HG02642 (cell line): ENCODE measurements around the gene FHOD3.

Experiments used
- ATAC-seq: cut with Tn5 transposase; IDR thresholded peaks from one replicate; pipeline ENCODE4 v1.9.1; 2021; ENCODE audit warnings: mild to moderate bottlenecking; ENCODE audit not compliant: unreplicated experiment, poor library complexity

The FHOD3 gene

DNA sequence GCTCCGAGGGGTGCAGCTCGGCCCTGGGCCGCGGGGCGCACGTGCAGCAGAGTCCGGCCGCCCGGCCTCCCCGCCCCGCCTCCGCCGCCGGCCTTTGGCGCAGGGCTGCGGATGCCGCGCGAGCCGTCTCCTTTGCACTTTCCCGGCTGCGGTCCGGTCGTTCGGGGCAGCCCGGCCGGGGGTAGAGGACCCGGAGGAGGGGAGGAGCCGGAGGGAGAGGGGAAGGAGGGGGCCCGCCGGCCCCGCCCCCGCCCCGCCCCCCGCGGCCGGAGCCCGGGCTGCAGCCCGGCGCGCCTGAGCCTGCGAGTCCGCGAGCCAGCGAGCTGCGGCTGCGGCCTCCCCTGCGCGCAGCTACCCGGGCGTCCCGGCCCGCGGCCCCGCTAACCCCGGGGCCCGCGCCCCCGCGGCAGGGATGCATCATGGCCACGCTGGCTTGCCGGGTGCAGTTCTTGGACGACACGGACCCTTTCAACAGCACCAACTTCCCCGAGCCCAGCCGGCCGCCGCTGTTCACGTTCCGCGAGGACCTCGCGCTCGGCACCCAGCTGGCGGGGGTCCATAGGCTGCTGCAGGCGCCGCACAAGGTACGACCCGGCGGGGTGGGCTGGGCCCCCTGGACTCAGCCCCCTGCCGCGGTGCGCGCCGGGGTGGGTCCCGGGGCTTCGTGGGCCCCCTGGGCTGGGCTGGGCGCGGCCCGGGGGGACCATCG, at the start of gene FHOD3:
FHOD3 (plus strand) TSS at position 297 of the 709 bp plus-strand sequence; CDS start at position 420, 123 bp downstream.
- ATAC-seq = peak; percentile 69

DNA sequence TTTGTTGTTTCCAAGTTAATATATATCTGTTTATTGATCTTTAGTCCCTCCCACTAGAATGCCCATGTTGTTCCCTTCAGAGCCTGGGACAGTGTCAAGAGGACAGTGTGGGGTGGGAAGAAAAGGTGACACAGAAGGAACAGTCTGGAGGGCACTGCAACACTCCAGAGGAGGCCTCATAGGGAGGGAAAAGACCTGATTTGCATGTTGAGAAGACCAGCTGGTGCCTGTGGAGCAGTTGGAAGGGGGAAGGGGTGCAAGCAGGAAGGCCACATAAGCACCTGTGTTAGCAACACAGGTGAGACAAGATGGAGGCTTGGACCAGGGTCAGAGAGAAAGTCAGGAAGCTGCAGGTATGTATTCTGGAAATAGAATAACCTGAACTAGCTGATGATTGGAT, 48.1 kb upstream of the FHOD3 start:
- no peak for ATAC-seq

DNA sequence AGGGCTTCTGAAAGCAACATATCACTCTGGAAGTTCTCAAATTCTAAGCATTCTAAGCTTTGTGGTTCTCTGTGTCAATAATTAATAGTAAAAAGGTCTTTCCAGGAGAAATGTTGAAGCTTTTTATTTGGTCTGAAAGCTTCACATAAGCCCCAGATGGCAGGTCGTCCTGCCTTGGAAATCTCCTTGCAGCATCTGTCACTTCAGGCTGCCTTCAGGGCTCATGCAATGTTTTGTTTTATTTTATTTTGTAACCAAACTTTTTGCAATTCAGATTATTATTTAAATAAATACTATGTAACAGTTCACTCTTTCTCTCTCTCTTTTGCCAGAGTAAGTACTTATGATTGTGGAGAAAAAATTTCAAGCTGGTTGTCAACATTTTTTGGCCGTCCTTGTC, 46.7 kb upstream of the FHOD3 start:
- ATAC-seq = no peak

DNA sequence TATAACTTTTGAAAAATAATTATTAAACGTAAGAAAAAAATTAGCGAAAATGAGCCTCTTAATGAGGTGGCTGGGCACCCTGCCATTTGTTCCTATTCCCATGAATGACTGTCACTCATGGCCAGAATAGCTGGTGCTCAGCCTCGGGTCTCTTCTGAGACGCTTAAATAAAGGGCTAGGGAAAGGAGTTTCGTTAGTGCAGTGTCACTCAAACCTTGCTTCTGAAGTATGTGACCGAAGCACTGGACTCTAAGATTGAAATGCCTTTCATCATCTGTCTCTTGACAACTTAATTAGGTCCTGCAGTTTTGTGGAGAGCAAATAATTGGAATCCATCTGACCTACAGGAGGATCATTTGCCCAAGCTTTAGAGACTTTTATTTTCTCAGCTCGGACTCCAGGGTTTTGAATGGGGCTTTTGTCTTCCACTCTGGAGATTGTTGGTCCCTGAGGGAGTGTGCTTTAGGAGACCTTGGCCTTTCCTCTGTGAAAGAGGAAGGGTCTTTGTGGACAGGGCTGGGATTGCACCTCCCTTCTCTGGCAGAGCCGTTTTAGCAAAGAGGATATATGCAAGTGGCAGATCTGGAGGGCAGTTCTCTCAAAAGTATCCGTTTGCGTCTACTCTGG, 42.3 kb upstream of the FHOD3 start:
- no peak for ATAC-seq

DNA sequence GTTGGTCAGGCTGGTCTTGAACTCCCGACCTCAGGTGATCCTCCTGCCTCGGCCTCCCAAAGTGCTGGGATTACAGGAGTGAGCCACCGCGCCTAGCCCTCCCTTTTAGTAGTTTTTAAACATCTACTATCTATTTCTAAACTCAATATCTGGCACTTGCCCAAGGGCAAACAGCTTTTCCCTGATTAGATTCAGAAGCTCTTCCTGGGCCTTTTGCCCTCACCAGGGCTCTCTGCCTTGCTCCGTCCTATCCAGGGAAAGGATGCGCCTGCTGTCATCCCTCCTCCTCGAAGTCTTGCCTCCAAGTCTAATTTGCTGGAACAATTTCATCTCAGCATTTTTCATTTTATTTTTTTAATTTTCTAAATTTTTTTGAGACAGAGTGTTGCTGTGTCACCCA, 41.4 kb upstream of the FHOD3 start:
- no peak for ATAC-seq

DNA sequence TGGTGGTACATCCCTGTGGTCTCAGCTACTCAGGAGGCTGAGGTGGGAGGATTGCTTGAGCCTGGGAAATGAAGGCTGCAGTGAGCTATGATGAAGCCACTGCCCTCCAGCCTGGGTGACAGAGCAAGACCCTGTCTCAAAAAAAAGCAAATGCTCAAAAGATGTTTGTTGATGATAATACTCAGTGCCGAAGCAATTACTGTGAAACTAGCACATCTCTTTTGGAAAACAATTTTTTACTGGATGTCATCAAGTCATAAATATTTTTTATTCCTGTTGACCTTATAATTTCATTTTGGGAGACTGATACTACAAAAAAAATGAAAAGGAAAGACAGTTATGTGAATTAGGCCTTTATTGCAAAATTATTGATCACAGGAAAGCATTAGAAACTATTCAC, 34.5 kb upstream of the FHOD3 start:
- no peak for ATAC-seq

DNA sequence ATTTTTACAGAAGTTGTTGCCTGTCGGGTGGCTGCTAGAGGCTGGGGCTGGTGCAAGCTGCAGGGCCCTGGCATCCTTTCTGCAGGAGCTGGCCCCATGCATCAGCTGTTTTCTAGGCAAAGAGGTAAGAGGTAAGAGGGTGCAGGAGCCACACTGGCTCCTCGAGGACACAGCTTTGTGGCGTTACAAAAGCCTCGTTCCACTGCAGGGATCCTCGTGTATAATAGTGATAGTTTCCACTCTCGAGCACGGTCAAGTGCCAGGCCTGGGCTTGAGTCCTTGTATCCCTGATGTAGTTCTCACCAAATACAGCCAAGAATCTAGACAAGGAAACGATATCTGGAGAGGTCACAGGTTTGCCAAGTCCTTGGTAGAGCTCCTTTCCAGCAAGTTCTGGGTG, 33.2 kb upstream of the FHOD3 start:
- ATAC-seq = no peak

DNA sequence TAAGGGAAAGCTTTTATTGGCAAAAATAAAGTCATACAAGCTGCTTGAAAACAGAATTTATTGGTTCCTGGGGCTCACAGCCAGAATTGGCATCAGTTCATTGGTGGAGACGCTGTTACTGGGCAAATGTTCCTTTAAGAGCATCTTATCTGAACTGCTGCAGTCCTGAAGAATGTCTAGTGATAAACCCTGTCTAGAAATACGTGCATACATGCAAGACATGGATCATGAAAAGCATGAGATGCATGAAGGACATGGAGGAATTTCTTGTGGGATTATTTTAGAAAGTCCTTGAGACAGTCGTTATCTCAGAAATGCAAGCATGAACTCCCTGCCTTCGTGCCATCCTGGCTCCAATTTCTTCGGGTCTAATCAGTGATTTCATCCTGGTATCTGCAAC, 32.5 kb upstream of the FHOD3 start:
- no peak for ATAC-seq

DNA sequence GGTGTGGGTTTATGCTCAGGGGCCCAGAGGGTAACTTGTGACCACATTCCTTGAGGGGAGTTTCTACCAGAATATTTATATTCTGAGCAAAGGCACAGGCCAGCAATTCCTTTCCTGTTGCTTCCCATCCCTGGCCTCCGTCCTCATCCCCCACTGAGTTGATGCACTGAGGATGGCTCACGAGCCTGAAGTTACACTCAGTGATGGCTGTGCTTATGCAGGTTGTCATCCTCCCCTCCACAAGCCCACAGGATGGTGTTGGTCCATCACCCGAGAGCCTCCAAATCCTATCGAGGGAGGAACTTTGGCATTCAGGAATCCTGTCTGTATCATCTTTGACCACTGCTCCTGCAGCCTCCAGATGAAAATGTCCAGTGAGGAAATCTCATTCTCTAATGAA, 28.4 kb upstream of the FHOD3 start:
- no peak for ATAC-seq

DNA sequence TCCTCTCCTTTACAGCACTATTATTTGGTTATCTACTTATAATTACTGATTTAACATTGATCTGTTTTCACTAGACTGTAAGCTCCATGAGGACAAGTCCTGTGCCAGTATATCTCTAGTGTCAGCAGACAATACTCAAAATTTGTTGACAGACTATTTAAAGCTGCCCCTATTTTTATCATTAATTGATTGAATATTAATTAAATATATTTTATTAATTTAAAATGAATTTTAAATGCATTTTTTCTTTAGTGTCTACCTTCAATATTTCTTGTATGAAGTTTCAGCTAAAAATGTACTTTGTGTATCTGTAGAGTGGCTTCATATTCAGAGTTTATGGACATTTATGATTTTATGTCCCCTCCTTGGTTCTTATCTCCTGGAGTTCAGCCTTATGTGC, 26.4 kb upstream of the FHOD3 start:
- ATAC-seq = no peak

DNA sequence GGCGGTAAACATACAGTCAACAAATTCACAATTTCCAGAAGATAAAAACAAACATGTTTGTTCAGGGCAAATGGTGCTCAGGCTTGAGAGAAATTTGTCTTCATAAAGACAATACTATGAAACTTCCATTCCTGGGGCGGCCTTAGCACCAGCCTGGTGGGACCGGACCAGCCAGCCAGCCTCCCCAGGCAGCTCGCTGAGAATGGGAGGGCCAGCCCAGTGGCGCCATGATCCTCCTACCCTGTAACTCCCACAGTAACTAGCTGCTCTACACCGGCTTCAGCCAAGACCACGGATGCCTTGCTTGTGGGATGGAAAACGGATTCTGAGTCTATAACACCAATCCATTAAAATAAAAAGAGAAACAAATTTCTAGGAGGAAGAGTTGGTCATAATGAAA, 24.2 kb upstream of the FHOD3 start:
- no peak for ATAC-seq

DNA sequence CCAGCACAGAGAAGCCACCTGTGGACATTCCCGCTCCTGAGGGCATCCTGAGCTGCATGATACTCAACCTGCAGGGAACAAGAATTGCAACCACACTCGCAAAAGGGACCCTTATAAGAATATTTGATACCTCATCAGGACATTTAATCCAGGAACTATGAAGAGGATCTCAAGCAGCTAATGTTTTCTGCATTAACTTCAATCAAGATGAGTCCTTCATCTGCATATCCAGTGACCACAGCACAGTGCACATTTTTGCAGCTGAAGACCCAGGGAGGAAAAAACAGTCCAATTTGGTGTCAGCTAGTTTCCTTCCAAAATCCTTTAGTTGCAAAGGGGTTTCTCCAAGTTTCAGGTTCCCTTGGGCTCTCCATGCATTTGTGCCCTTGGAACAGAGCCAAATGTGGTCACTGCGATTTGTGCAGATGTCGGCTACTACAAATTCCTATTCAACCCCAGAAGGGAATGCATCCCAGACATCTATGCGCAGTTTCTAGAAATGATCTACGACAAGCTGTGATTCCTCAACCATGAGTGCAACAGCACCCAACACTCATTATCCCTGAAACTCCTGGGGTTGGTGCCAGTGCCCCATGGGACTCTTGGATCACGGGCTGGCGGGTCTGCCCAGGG, 23.3 kb upstream of the FHOD3 start:
- ATAC-seq = no peak

DNA sequence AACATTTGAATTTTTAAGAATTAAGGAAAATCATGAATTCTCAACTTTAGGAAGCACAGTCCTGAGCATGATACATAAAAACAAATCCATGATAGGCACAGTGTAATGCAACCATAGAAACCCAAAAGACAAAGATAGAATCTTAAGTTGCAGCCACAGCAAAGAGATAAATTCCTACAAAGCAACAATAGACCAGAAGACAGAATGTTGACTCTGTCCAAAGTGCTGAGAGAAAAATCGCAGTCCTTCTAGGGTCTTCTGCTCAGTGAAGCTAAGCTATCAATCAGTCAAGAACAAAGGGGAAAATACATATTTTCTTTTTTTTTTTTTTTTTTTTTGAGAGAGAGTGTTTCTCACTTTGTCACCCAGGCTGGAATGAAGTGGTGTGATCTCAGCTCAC, 22.0 kb upstream of the FHOD3 start:
- ATAC-seq = no peak

DNA sequence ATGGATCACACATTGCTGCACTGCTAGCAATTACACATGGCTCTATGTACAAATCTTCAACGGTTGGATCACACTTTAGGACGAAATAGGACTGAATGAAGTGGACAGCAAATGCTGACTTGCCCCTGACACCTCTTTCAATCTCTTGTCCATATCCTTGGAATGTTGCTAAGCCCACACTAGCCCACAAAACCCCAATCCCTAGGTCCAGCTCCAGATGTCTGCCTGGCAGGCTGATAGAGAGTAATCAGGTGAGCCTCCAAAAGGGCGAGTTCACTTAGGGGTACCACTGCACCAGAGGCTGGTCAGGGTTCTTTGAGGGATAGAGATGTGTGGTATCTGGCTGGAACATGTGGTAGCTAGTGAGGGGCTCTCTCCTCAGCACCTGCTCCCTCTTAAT, 18.5 kb upstream of the FHOD3 start:
- no peak for ATAC-seq

DNA sequence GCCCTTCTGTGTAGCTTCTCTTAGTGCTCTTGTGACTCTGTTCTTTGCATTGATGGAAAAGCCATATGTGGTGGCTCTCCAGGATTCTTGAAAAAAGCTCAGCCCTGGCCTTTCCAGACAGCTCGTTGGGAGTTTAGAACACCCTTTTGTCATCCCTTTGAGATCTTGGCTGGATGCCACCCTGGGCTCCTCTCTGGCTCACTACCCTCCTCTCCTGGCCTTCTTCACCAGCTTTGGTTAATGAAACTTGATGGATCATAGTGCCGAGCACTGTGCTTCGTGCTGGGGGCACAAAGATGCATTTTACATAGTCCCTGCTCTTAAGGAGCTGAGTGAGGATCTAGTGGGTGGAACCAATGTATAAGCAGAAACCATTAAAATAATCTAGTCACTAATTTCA, 15.6 kb upstream of the FHOD3 start:
- ATAC-seq = no peak

DNA sequence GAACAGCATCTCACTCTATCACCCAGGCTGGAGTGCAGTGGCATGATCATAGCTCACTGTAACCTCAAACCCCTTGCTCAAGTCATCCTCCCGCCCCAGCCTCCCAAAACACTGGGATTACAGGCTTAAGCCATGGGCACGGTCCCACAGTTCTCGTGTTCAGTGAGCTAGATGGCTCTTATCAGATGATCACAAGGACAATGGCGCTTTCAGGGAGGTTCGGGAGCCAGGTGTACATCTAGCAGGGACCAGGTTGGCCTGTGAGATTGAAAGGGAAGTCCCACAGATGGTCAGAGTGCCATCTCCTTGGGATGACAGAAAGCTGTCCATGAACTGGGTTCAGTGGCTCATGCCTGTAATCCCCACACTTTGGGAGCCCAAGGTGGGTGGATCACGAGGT, 14.1 kb upstream of the FHOD3 start:
- ATAC-seq = no peak

DNA sequence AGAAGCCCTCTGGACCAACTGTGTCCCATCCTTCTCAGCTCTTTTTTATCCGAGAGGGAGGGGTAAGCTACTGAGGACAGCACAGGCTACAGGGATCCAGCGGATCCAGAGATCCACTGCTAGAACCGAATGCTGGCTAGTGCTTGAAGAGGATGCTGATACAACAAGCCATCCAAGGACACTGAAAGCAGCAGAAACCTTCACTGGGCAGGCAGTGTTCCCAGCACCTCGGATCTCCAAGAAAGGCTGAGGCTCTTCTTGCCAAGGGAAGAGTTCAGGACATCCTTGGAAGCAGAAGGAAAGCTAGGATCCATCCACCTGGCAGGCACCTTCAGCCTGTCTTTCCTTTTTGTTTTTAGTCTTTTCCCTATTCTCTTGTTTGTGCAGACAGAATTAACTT, 13.2 kb upstream of the FHOD3 start:
- no peak for ATAC-seq

DNA sequence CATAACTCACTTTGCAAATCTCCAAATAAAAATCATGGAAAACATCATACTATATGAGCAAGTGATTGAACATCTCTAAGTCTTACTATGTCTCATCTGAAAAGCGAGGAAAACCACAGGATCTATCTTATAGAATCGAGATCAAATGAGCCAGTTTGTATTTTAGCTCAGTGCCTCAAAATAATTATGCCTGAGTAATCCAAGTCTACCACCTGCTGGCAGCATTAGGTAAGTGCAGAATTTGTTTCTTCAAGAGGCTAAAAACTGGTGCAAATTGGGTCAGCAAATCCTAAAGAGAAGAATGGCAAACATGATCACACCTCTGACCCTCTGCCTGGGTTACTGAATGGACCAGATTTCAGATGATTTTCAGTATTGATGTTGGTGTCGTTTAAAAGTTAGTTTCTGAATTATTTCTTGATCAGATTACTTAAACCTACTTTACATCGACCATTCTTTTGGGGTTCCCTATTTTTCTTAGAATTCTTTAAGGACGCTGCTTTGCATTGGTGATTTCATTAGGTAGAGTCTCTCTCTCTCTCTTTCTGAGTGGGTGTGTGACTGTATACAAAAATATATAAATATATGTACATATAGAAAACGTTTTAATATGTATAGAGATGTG, 12.7 kb upstream of the FHOD3 start:
- ATAC-seq = no peak

DNA sequence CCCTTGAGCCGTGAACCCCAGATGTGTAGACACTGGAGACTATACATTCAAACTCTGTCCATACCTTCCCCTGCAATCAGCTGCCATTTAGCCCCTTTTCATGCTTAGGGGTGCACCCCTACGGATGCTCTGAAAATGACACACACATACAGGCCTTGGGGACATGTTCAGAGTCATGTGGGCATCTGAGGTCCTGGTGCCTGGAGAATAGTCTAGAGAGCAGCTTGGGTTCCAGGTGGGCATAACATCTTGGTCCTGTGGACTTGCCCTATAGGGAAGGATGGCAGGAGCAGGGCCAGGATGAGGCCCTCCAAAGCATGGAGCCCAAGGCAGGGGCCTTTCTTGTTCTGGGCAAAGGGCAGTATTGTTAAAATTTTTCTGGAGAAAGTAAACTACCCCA, 9.9 kb upstream of the FHOD3 start:
- no peak for ATAC-seq

DNA sequence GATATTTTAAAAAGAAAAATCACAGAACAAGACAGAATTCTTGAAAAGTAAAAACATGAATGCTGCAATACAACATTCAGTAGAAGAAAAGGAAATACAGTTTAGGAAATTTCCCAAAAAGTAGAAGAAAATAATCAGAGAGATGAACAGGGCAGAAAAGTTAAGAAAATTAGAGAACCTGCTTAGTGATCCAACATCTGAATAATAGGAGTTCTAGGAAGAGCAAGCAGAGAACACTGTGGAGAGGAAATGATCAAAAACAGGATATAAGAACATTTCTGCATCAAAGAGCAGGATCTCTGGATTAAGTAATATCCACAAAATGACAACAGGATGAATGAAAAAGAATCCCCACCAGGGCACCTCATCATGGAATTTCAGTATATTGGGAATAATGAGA, 8.8 kb upstream of the FHOD3 start:
- no peak for ATAC-seq

DNA sequence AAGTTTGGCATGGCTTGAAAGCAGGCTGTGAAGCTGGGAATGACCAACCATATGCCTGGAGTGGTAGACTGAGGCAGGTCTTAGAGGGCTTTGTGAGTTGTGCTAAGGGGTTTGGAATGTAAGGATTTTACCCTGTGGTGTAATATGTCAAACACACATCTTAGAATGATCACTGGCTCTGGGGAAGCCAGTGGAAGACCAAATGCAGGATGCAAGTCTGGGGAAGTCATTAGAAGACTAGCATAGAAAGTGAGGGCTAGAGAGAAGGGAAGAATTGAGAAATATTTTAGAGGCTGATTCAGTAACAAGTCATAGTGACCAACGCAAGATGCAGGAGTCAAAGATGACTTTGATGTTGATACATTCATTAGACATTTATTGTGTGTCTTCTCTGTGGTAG, 3.5 kb upstream of the FHOD3 start:
- no peak for ATAC-seq
